Panc1 (cell line): ENCODE measurements around the gene NCKAP5L. TPM values are rescaled to one million over a fixed set of nuclear protein-coding genes. Genes with fewer than 3 reads are reported as not detected.

ENCODE experiments used
- ATAC-seq: fragments of 200-7000 bp; cut with Tn5 transposase; 2 replicates; pipeline ENCODE4 v1.9.1; 2020; ENCODE audit warnings: mild to moderate bottlenecking, moderate library complexity
- BruUV-seq: library from RNA; stranded (reverse); fragments of 400-500 nt; replicated peaks from 2 replicates; lab custom pipeline; 2021; lab: Mats Ljungman, UMichigan
- CTCF ChIA-PET: fragments of 300-600 bp; sonication (Branson Sonifier 250); formaldehyde crosslinking; loops from one replicate; lab custom pipeline; 2022; ENCODE audit warnings: antibody characterized with exemption; lab: Charles Lee
- POLR2A ChIA-PET: fragments of 300-600 bp; sonication (Branson Sonifier 250); formaldehyde crosslinking; loops from one replicate; lab custom pipeline; 2022; ENCODE audit warnings: antibody characterized with exemption; lab: Charles Lee
- DNase-seq: peaks from one replicate; pipeline ENCODE4 v3.0.0-alpha.2; 2010; ENCODE audit warnings: low read depth, low spot score
- H3K27ac ChIP-seq: 2 replicates; pipeline ENCODE4 v1.5.1; 2011; ENCODE audit warnings: mild to moderate bottlenecking, low read length, inconsistent platforms
- H3K27me3 ChIP-seq: fragments of 200-500 bp; sonication (Bioruptor generic); 2 replicates; pipeline ENCODE4 v1.6.0; 2014; ENCODE audit warnings: low read length, inconsistent platforms; ENCODE audit not compliant: control insufficient read depth, insufficient read depth
- H3K36me3 ChIP-seq: fragments of 200-500 bp; sonication (Bioruptor generic); 2 replicates; pipeline ENCODE4 v1.5.1; 2014; ENCODE audit warnings: inconsistent platforms, mild to moderate bottlenecking, low read length, moderate library complexity; ENCODE audit not compliant: control insufficient read depth, insufficient read depth
- H3K4me1 ChIP-seq: 2 replicates; pipeline ENCODE4 v1.5.1; 2011; ENCODE audit warnings: inconsistent platforms, mild to moderate bottlenecking, low read length, moderate library complexity; ENCODE audit not compliant: control insufficient read depth, insufficient read depth
- H3K4me3 ChIP-seq, 2 experiments: 2 replicates each; pipeline ENCODE4 v1.5.1; 2011 to 2012; ENCODE audit warnings: low read depth in 2 of 2, low read length in 2 of 2, mild to moderate bottlenecking in 2 of 2, inconsistent platforms in 1 of 2, moderate library complexity in 1 of 2
- H3K9me3 ChIP-seq: fragments of 200-500 bp; sonication (Bioruptor generic); 2 replicates; pipeline ENCODE4 v1.5.1; 2014; ENCODE audit warnings: low read depth, mild to moderate bottlenecking, inconsistent platforms, low read length, moderate library complexity; ENCODE audit not compliant: control insufficient read depth, insufficient read depth
- POLR2AphosphoS5 ChIP-seq: IDR thresholded peaks from 2 replicates; pipeline ENCODE4 v1.6.1; 2012; ENCODE audit warnings: mild to moderate bottlenecking, low read depth, low read length, moderate library complexity
- SIN3A ChIP-seq: IDR thresholded peaks from 2 replicates; pipeline ENCODE4 v1.6.1; 2012; ENCODE audit warnings: low read depth, mild to moderate bottlenecking, low read length, moderate library complexity, borderline replicate concordance; ENCODE audit not compliant: insufficient read depth
- TCF7L2 ChIP-seq: IDR thresholded peaks from 2 replicates; pipeline ENCODE4 v1.6.1; 2011; ENCODE audit warnings: mild to moderate bottlenecking, low read depth, low read length, inconsistent platforms
- in situ Hi-C: cut with HindIII; loops from 2 replicates; pipeline ENCODE4 v1.10.0; 2016; ENCODE audit warnings: low sequenced_read_pairs, low pct_unique_long_range_greater_than_20kb
- intact Hi-C: fragments of 100-400 bp; cut with micrococcal nuclease; formaldehyde crosslinking; loops from one replicate; pipeline ENCODE4 v1.10.0; 2022; ENCODE audit not compliant: unreplicated experiment
- total RNA-seq: library from RNA; stranded (reverse); gene quantifications from one replicate; pipeline ENCODE4 v1.2.1, GENCODE V29; 2021; ENCODE audit not compliant: unreplicated experiment
- TF ChIP-seq, protein P1 (sequence below), 2 experiments: IDR thresholded peaks; 2 replicates each; pipeline ENCODE4 v1.6.1; 2011 to 2012; ENCODE audit warnings: low read depth in 2 of 2, control low read depth in 1 of 2, low read length in 1 of 2, mild to moderate bottlenecking in 1 of 2, moderate library complexity in 1 of 2; ENCODE audit not compliant: insufficient read depth in 1 of 2
- TF ChIP-seq, protein P2 (sequence below): fragments of 450-650 bp; IDR thresholded peaks from 2 replicates; pipeline ENCODE4 v1.5.1; 2017; ENCODE audit warnings: mild to moderate bottlenecking

Gene NCKAP5L
- total RNA-seq, 1 experiment from 2014 or later: 17.3 TPM

- no peak overlapping the region for H3K27ac ChIP-seq
- no peak for DNase-seq
- CTCF ChIA-PET: no interaction called here
- ATAC-seq: no peak
- in situ Hi-C loops: no loop called here
- H3K9me3 ChIP-seq: no peaks in the 10 kb centered on the region
- H3K27me3 ChIP-seq: no peaks in the 10 kb centered on the region
- H3K4me3 ChIP-seq: no peak overlapping the region
- POLR2A ChIA-PET: interaction anchor here (0.6 kb wide), 1 partner anchor 108 kb away, joined by 5 read pairs; no protein-coding TSS in a partner anchor
- intact Hi-C loops: no loop called here
- no peaks in the 10 kb centered on the region for H3K36me3 ChIP-seq
- no peaks in the 10 kb centered on the region for H3K4me1 ChIP-seq
- TF ChIP-seq SIN3A (no peak), POLR2AphosphoS5 (no peak), TCF7L2 (no peak)
- TF ChIP-seq, protein P1, sequence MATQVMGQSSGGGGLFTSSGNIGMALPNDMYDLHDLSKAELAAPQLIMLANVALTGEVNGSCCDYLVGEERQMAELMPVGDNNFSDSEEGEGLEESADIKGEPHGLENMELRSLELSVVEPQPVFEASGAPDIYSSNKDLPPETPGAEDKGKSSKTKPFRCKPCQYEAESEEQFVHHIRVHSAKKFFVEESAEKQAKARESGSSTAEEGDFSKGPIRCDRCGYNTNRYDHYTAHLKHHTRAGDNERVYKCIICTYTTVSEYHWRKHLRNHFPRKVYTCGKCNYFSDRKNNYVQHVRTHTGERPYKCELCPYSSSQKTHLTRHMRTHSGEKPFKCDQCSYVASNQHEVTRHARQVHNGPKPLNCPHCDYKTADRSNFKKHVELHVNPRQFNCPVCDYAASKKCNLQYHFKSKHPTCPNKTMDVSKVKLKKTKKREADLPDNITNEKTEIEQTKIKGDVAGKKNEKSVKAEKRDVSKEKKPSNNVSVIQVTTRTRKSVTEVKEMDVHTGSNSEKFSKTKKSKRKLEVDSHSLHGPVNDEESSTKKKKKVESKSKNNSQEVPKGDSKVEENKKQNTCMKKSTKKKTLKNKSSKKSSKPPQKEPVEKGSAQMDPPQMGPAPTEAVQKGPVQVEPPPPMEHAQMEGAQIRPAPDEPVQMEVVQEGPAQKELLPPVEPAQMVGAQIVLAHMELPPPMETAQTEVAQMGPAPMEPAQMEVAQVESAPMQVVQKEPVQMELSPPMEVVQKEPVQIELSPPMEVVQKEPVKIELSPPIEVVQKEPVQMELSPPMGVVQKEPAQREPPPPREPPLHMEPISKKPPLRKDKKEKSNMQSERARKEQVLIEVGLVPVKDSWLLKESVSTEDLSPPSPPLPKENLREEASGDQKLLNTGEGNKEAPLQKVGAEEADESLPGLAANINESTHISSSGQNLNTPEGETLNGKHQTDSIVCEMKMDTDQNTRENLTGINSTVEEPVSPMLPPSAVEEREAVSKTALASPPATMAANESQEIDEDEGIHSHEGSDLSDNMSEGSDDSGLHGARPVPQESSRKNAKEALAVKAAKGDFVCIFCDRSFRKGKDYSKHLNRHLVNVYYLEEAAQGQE (IDR thresholded peaks at IDR 0.05; ENCODE audit: insufficient read depth in 1 of 2, low read depth in 2 of 2, low read length in 1 of 2): no peak
- TF ChIP-seq, protein P2, sequence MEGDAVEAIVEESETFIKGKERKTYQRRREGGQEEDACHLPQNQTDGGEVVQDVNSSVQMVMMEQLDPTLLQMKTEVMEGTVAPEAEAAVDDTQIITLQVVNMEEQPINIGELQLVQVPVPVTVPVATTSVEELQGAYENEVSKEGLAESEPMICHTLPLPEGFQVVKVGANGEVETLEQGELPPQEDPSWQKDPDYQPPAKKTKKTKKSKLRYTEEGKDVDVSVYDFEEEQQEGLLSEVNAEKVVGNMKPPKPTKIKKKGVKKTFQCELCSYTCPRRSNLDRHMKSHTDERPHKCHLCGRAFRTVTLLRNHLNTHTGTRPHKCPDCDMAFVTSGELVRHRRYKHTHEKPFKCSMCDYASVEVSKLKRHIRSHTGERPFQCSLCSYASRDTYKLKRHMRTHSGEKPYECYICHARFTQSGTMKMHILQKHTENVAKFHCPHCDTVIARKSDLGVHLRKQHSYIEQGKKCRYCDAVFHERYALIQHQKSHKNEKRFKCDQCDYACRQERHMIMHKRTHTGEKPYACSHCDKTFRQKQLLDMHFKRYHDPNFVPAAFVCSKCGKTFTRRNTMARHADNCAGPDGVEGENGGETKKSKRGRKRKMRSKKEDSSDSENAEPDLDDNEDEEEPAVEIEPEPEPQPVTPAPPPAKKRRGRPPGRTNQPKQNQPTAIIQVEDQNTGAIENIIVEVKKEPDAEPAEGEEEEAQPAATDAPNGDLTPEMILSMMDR: no peak
- no TSS peak for BruUV-seq
These were observed 32.5 kb downstream of the NCKAP5L start for GRCh38 chr12:49795654-49796105.

GRCh38 chr12:49794811-49795653 lies 33.2 kb downstream of the NCKAP5L start:
- POLR2A ChIA-PET: interaction anchor here (0.6 kb wide), 1 partner anchor 107 kb away, joined by 5 read pairs; no protein-coding TSS in a partner anchor
- intact Hi-C loops: no loop called here
- BruUV-seq: no TSS peak

More at GRCh38 chr12:49794811-49795653, 33.2 kb downstream of the NCKAP5L start:
- TF ChIP-seq, protein P2: no peak
- TF ChIP-seq SIN3A (no peak), POLR2AphosphoS5 (no peak)
- TF ChIP-seq, protein P1 (IDR thresholded peaks at IDR 0.05; ENCODE audit: insufficient read depth in 1 of 2, low read depth in 2 of 2, low read length in 1 of 2): no peak
- Histone ChIP-seq H3K27ac (no peak overlapping the region), H3K4me1 (no peaks in the 10 kb centered on the region), H3K9me3 (no peaks in the 10 kb centered on the region), H3K27me3 (no peaks in the 10 kb centered on the region), H3K4me3 (no peak overlapping the region), H3K36me3 (no peaks in the 10 kb centered on the region)
- CTCF ChIA-PET: interaction anchor here (0.6 kb wide), 1 partner anchor 319 kb away, joined by 9 read pairs; no protein-coding TSS in a partner anchor
- DNase-seq (no peak), ATAC-seq (no peak)
- in situ Hi-C loops: no loop called here
